Ovary (tissue), 3 donors: ENCODE measurements around the gene BMF.

Experiments
- CTCF ChIP-seq, 3 donors: fragments of 450-650 bp in 2 of 3; fragments of 200-600 bp in 1 of 3; IDR thresholded peaks; one replicate each; pipeline versions ENCODE4 v1.5.1 to v1.8.0; 2016 to 2022; ENCODE audit warnings: antibody characterized with exemption in 3 of 3, mild to moderate bottlenecking in 1 of 3
- EP300 ChIP-seq: sonication (generic); formaldehyde crosslinking; IDR thresholded peaks from one replicate; pipeline ENCODE4 v1.6.1; 2017; ENCODE audit warnings: antibody characterized with exemption
- POLR2A ChIP-seq: fragments of 450-650 bp; IDR thresholded peaks from one replicate; pipeline ENCODE4 v1.6.1; 2017; ENCODE audit warnings: antibody characterized with exemption, mild to moderate bottlenecking, moderate library complexity
- donor health status: DM: no; HTN: no; CAD: no.

- TF ChIP-seq EP300 = no peak
- TF ChIP-seq CTCF (IDR thresholded peaks at IDR 0.05) = no peak
- TF ChIP-seq POLR2A = no peak
Observed at GRCh38 chr15:40087068-40087810, 21.4 kb downstream of the BMF start.
